Hypothalamus (tissue), 51 donors: Measurements from ENCODE around the gene GALNT17.
"Not testable (repeated sequence)": the region's sequence is repeated elsewhere in the genome, so short reads cannot be mapped to it uniquely, and the experiment has no call there.

Experiments used
- DNase-seq, 51 donors: peaks; one replicate each; lab custom pipeline; 2025; lab: John Stamatoyannopoulos, UW

The GALNT17 gene

GRCh38 chr7:71601851-71602250 is 469.9 kb downstream of the GALNT17 start:
- DNase-seq: no peak

- no peak for DNase-seq
These were observed 473.0 kb downstream of the GALNT17 start for GRCh38 chr7:71604818-71605414.

- DNase-seq: peak in 1 of 51 donors; percentile 0
These were observed 480.0 kb downstream of the GALNT17 start for GRCh38 chr7:71611986-71612385.

- peak in 5 of 51 donors; percentile 3 to 42 (median 7) for DNase-seq
These were observed 481.0 kb downstream of the GALNT17 start for GRCh38 chr7:71612911-71613310.

- no peak for DNase-seq
These were observed 481.4 kb downstream of the GALNT17 start for GRCh38 chr7:71613313-71613712.

GRCh38 chr7:71615017-71615416 is 483.1 kb downstream of the GALNT17 start:
- DNase-seq: peak in 1 of 51 donors; percentile 3

GRCh38 chr7:71616217-71616616 is 484.3 kb downstream of the GALNT17 start:
- no peak for DNase-seq

GRCh38 chr7:71618278-71618677 is 486.3 kb downstream of the GALNT17 start:
- no peak for DNase-seq

GRCh38 chr7:71625545-71625944 is 493.6 kb downstream of the GALNT17 start:
- no peak for DNase-seq

- DNase-seq: no peak
These were observed 494.3 kb downstream of the GALNT17 start for GRCh38 chr7:71626206-71626605.

GRCh38 chr7:71627651-71628050 is 495.7 kb downstream of the GALNT17 start:
- no peak for DNase-seq

GRCh38 chr7:71630516-71630915 is 498.6 kb downstream of the GALNT17 start:
- DNase-seq: no peak

- peak in 4 of 51 donors; percentile 7 to 29 (median 18) for DNase-seq
These were observed 501.6 kb downstream of the GALNT17 start for GRCh38 chr7:71633551-71634008.

GRCh38 chr7:71635849-71636248 is 503.9 kb downstream of the GALNT17 start:
- not testable (repeated sequence) for DNase-seq

GRCh38 chr7:71636329-71636728 is 504.4 kb downstream of the GALNT17 start:
- peak in 12 of 51 donors; percentile 3 to 37 (median 14) for DNase-seq

- DNase-seq: peak in 1 of 51 donors; percentile 14
These were observed 505.6 kb downstream of the GALNT17 start for GRCh38 chr7:71637578-71637977.

- no peak for DNase-seq
These were observed 506.2 kb downstream of the GALNT17 start for GRCh38 chr7:71638108-71638507.

GRCh38 chr7:71639382-71640085 is 507.6 kb downstream of the GALNT17 start:
- no peak for DNase-seq

- not testable (repeated sequence) for DNase-seq
These were observed 511.1 kb downstream of the GALNT17 start for GRCh38 chr7:71643031-71643430.

- no peak for DNase-seq
These were observed 513.9 kb downstream of the GALNT17 start for GRCh38 chr7:71645836-71646235.

GRCh38 chr7:71649812-71650211 is 517.9 kb downstream of the GALNT17 start:
- no peak for DNase-seq

GRCh38 chr7:71650653-71651337 is 518.9 kb downstream of the GALNT17 start:
- DNase-seq: no peak
